GM23338 (cell line): Measurements from ENCODE around the gene DESI1. TPM values are rescaled to one million over a fixed set of nuclear protein-coding genes. Genes with fewer than 3 reads are reported as not detected.

Experiments
- ATAC-seq: fragments of 200-7000 bp; cut with Tn5 transposase; 3 replicates; pipeline ENCODE4 v1.9.1; 2020
- DNase-seq: peaks from one replicate; pipeline ENCODE4 v3.0.0-alpha.2; 2015; ENCODE audit warnings: low spot score
- H2AFZ ChIP-seq: fragments of 200-600 bp; sonication (generic); 2 replicates; pipeline ENCODE4 v1.8.0; 2016; ENCODE audit warnings: antibody characterized with exemption, mild to moderate bottlenecking, moderate library complexity
- H3F3A ChIP-seq: fragments of 200-600 bp; sonication (generic); replicated peaks from 2 replicates; pipeline ENCODE4 v1.8.0; 2017; ENCODE audit warnings: antibody characterized with exemption, mixed run types, low read depth
- H3K27ac ChIP-seq: fragments of 200-600 bp; sonication (generic); 2 replicates; pipeline ENCODE4 v1.6.1; 2016; ENCODE audit warnings: low read depth
- H3K27me3 ChIP-seq: fragments of 200-600 bp; sonication (generic); 2 replicates; pipeline ENCODE4 v1.8.0; 2016; ENCODE audit warnings: mild to moderate bottlenecking, mixed run types, moderate library complexity; ENCODE audit not compliant: insufficient read depth
- H3K36me3 ChIP-seq: fragments of 200-600 bp; sonication (generic); 2 replicates; pipeline ENCODE4 v1.8.0; 2016; ENCODE audit warnings: mild to moderate bottlenecking; ENCODE audit not compliant: insufficient read depth
- H3K4me1 ChIP-seq: fragments of 200-600 bp; sonication (generic); 2 replicates; pipeline ENCODE4 v1.8.0; 2016; ENCODE audit warnings: mild to moderate bottlenecking, moderate library complexity; ENCODE audit not compliant: insufficient read depth
- H3K4me2 ChIP-seq: fragments of 200-600 bp; sonication (generic); 2 replicates; pipeline ENCODE4 v1.7.1; 2017; ENCODE audit warnings: mixed run types
- H3K4me3 ChIP-seq: fragments of 200-600 bp; sonication (generic); 2 replicates; pipeline ENCODE4 v1.6.1; 2016; ENCODE audit warnings: mixed run types
- H3K79me2 ChIP-seq: fragments of 200-600 bp; sonication (generic); replicated peaks from 2 replicates; pipeline ENCODE4 v1.8.0; 2017; ENCODE audit warnings: mild to moderate bottlenecking; ENCODE audit not compliant: insufficient read depth
- H3K9me2 ChIP-seq: fragments of 200-600 bp; sonication (generic); 2 replicates; pipeline ENCODE4 v1.8.0; 2017; ENCODE audit not compliant: insufficient read depth
- H4K20me1 ChIP-seq: fragments of 200-600 bp; sonication (generic); replicated peaks from 2 replicates; pipeline ENCODE4 v1.8.0; 2017; ENCODE audit warnings: mild to moderate bottlenecking; ENCODE audit not compliant: insufficient read depth
- H3K27ac Mint-ChIP-seq: 2 replicates; pipeline ENCODE4 v1.8.0; 2020; ENCODE audit warnings: inconsistent platforms, mild to moderate bottlenecking, moderate library complexity, mixed read lengths
- H3K27me3 Mint-ChIP-seq: 3 replicates; pipeline ENCODE4 v1.8.0; 2022; ENCODE audit warnings: low read depth, mild to moderate bottlenecking, moderate library complexity, mixed read lengths, inconsistent platforms; ENCODE audit not compliant: insufficient read depth, poor library complexity
- H3K36me3 Mint-ChIP-seq: 3 replicates; pipeline ENCODE4 v1.8.0; 2021; ENCODE audit warnings: low read depth, mild to moderate bottlenecking, inconsistent platforms, moderate library complexity, mixed read lengths
- H3K4me1 Mint-ChIP-seq: 3 replicates; pipeline ENCODE4 v1.8.0; 2020; ENCODE audit warnings: mild to moderate bottlenecking, inconsistent platforms, mixed read lengths
- H3K4me3 Mint-ChIP-seq: 3 replicates; pipeline ENCODE4 v1.8.0; 2021; ENCODE audit warnings: moderate library complexity, mild to moderate bottlenecking, inconsistent platforms, mixed read lengths
- H3K9me3 Mint-ChIP-seq: 3 replicates; pipeline ENCODE4 v1.8.0; 2020; ENCODE audit warnings: moderate library complexity, mild to moderate bottlenecking, inconsistent platforms, mixed read lengths
- CREB1 ChIP-seq: fragments of 250-450 bp; sonication (Bioruptor Pico); IDR thresholded peaks from 2 replicates; pipeline ENCODE4 v1.5.0; 2020; ENCODE audit warnings: low read depth, mild to moderate bottlenecking, moderate library complexity
- CTCF ChIP-seq, 2 experiments: fragments of 200-600 bp in 1 of 2; sonication (generic) in 1 of 2; conservative IDR thresholded peaks; 2 replicates each; pipeline versions ENCODE4 v1.5.1 to v1.6.1; 2016 to 2017; ENCODE audit warnings: antibody characterized with exemption in 2 of 2, low read depth in 2 of 2, mild to moderate bottlenecking in 2 of 2, moderate library complexity in 1 of 2
- ETS1 ChIP-seq: IDR thresholded peaks from 2 replicates; pipeline ENCODE4 v1.6.1; 2016; ENCODE audit warnings: antibody characterized with exemption
- EZH2 ChIP-seq: fragments of 200-600 bp; sonication (generic); IDR thresholded peaks from one replicate; pipeline ENCODE4 v1.8.0; 2017; ENCODE audit warnings: antibody characterized with exemption, mild to moderate bottlenecking, low read depth; ENCODE audit not compliant: unreplicated experiment
- EZH2phosphoT487 ChIP-seq: fragments of 200-600 bp; sonication (generic); IDR thresholded peaks from one replicate; pipeline ENCODE4 v1.8.1; 2018; ENCODE audit warnings: antibody characterized with exemption; ENCODE audit not compliant: unreplicated experiment
- JUNB ChIP-seq: IDR thresholded peaks from one replicate; pipeline ENCODE4 v1.6.1; 2016; ENCODE audit warnings: antibody characterized with exemption; ENCODE audit not compliant: unreplicated experiment
- NANOG ChIP-seq: IDR thresholded peaks from 2 replicates; pipeline ENCODE4 v1.6.1; 2016; ENCODE audit warnings: antibody characterized with exemption, borderline replicate concordance
- POLR2AphosphoS5 ChIP-seq: IDR thresholded peaks from 2 replicates; pipeline ENCODE4 v1.6.1; 2016; ENCODE audit warnings: antibody characterized with exemption, low read depth
- REST ChIP-seq: IDR thresholded peaks from one replicate; pipeline ENCODE4 v1.6.1; 2018; ENCODE audit warnings: antibody characterized with exemption; ENCODE audit not compliant: unreplicated experiment
- STAT1 ChIP-seq: IDR thresholded peaks from one replicate; pipeline ENCODE4 v1.6.1; 2016; ENCODE audit warnings: antibody characterized with exemption; ENCODE audit not compliant: unreplicated experiment
- ZNF114 ChIP-seq: fragments of 250-450 bp; sonication (Bioruptor Pico); IDR thresholded peaks from 2 replicates; pipeline ENCODE4 v1.5.0; 2020; ENCODE audit warnings: mild to moderate bottlenecking, moderate library complexity
- ZNF331 ChIP-seq: fragments of 250-450 bp; sonication (Bioruptor Pico); IDR thresholded peaks from 2 replicates; pipeline ENCODE4 v1.5.0; 2020; ENCODE audit warnings: low read depth, mild to moderate bottlenecking, moderate library complexity
- polyA plus RNA-seq: library from polyadenylated mRNA; unstranded; fragments of >200 nt; fragmentation: Nextera tagmentation; extraction: Ambion mirVana; gene quantifications from 2 replicates; pipeline ENCODE4 v1.2.1, GENCODE V29; 2016
- total RNA-seq: library from RNA; depleted of rRNA; stranded (reverse); fragments of >200 nt; shearing (Covaris generic); gene quantifications from 2 replicates; pipeline ENCODE4 v1.2.3, GENCODE V29; 2014

The DESI1 gene
- total and polyA plus RNA-seq, 2 experiments from 2014 or later, result 33.7 to 53.8 TPM

GRCh38 chr22:41668971-41669911, 48.4 kb upstream of the DESI1 start:
- Histone ChIP-seq H3K4me2 (no peak overlapping the region), H3K27ac (0 out of 2 replicates have a peak overlapping the region, but pooled peaks have one; percentile 26), H3K27me3 (no peaks in the 10 kb centered on the region), H4K20me1 (peaks cover 18% of the 10 kb centered on the region), H3K4me3 (no peak overlapping the region), H3K36me3 (peaks cover 5% of the 10 kb centered on the region; the same call in 1 of the 2 replicates), H2AFZ (no peak overlapping the region), H3K9me2 (no peaks in the 10 kb centered on the region), H3K4me1 (peaks cover 14% of the 10 kb centered on the region), H3F3A (peaks cover 16% of the 10 kb centered on the region), H3K79me2 (peaks cover 13% of the 10 kb centered on the region; the same call in 1 of the 2 replicates)
- no peak for ATAC-seq
- peaks cover 15% of the 10 kb centered on the region for H3K36me3 Mint-ChIP-seq
- TF ChIP-seq POLR2AphosphoS5 (no peak), ETS1 (no peak), EZH2phosphoT487 (no peak), CREB1 (no peak), CTCF (conservative IDR thresholded peaks at IDR 0.05; ENCODE audit: low read depth in 2 of 2) (no peak), JUNB (no peak), NANOG (no peak), REST (no peak), ZNF114 (CRISPR knock-in tag) (no peak), ZNF331 (CRISPR knock-in tag) (no peak), STAT1 (no peak), EZH2 (no peak)
- peak overlapping the region; percentile 15; the same call in 1 of the 2 replicates for H3K27ac Mint-ChIP-seq
- H3K27me3 Mint-ChIP-seq, result peaks cover 24% of the 10 kb centered on the region
- no peaks in the 10 kb centered on the region for H3K9me3 Mint-ChIP-seq
- H3K4me1 Mint-ChIP-seq, result peaks cover 13% of the 10 kb centered on the region
- H3K4me3 Mint-ChIP-seq, result no peak overlapping the region
- DNase-seq, result no peak
